GM12872 (cell line): Measurements from ENCODE around the gene BAMBI.

Source experiments
- CTCF ChIP-seq: IDR thresholded peaks from 3 replicates; pipeline ENCODE4 v1.5.1; 2011; ENCODE audit warnings: low read depth, mild to moderate bottlenecking, low read length, moderate library complexity; ENCODE audit not compliant: insufficient read depth

Gene BAMBI

GRCh38 chr10:28666751-28667467 lies 10.4 kb upstream of the BAMBI start:
- TF ChIP-seq CTCF = no peak

GRCh38 chr10:28668363-28669226 lies 8.7 kb upstream of the BAMBI start:
- no peak for TF ChIP-seq CTCF

GRCh38 chr10:28669227-28670173 lies 7.8 kb upstream of the BAMBI start:
- TF ChIP-seq CTCF = no peak

GRCh38 chr10:28674782-28675181 lies 2.5 kb upstream of the BAMBI start:
- no peak for TF ChIP-seq CTCF

- TF ChIP-seq CTCF = no peak
These were observed 874 bp upstream of the BAMBI start for GRCh38 chr10:28676326-28676967.

- TF ChIP-seq CTCF = no peak
These were observed 766 bp downstream of the BAMBI start for GRCh38 chr10:28677888-28678686.
